Thoracic aorta (tissue), 2 donors: ENCODE measurements around the gene ZKSCAN3. TPM values are rescaled to one million over a fixed set of nuclear protein-coding genes. Genes with fewer than 3 reads are reported as not detected.
A peak's percentile ranks its signal among the peaks of the same experiment; 100 is the strongest.

Experiments used
- ATAC-seq: fragments of 150-250 bp; one replicate; pipeline ENCODE4 v1.8.0; 2017; ENCODE audit warnings: low read depth; ENCODE audit not compliant: insufficient number of reproducible peaks, low FRiP score
- DNase-seq: peaks from one replicate; pipeline ENCODE4 v3.0.0-alpha.2; 2020; ENCODE audit warnings: low spot score
- H3K27ac ChIP-seq, 2 donors: fragments of 200-600 bp; sonication (generic); 1 replicate in 1 of 2; 2 replicates in 1 of 2; pipeline ENCODE4 v1.5.1; 2016; ENCODE audit warnings: mild to moderate bottlenecking in 2 of 2, moderate library complexity in 2 of 2
- H3K27me3 ChIP-seq: fragments of 200-600 bp; sonication (generic); replicated peaks from 2 replicates; pipeline ENCODE4 v1.6.0; 2016; ENCODE audit warnings: mild to moderate bottlenecking; ENCODE audit not compliant: insufficient read depth
- H3K36me3 ChIP-seq: fragments of 200-600 bp; sonication (generic); one replicate; pipeline ENCODE4 v1.5.1; 2016
- H3K4me1 ChIP-seq, 2 donors: fragments of 200-600 bp; sonication (generic); 1 replicate in 1 of 2; 2 replicates in 1 of 2; pipeline versions ENCODE4 v1.5.1 to v1.6.0; 2016; ENCODE audit warnings: low read depth in 2 of 2, mild to moderate bottlenecking in 1 of 2; ENCODE audit not compliant: control insufficient read depth in 1 of 2
- H3K4me3 ChIP-seq: fragments of 200-600 bp; sonication (generic); 2 replicates; pipeline ENCODE4 v1.5.1; 2016; ENCODE audit warnings: mild to moderate bottlenecking
- H3K9me3 ChIP-seq: fragments of 200-600 bp; sonication (generic); 2 replicates; pipeline ENCODE4 v1.5.1; 2016
- CTCF ChIP-seq: fragments of 200-600 bp; sonication (generic); IDR thresholded peaks from one replicate; pipeline ENCODE4 v1.5.1; 2019; ENCODE audit warnings: antibody characterized with exemption
- total RNA-seq, 2 donors: library from RNA; depleted of rRNA; stranded (reverse); fragments of >200 nt; gene quantifications; one replicate each; pipeline versions ENCODE4 v1.1.0 to v1.2.3, GENCODE V29; 2016

Gene ZKSCAN3
- total RNA-seq, 2 donors from 2014 or later: 3.4 to 4.5 TPM

- TF ChIP-seq CTCF: no peak
- no peak for DNase-seq
- H3K36me3 ChIP-seq: peaks cover 40% of the 10 kb centered on the region
- no peak for ATAC-seq
- H3K4me3 ChIP-seq: no peak overlapping the region
- H3K27me3 ChIP-seq: no peaks in the 10 kb centered on the region
- no peak overlapping the region for H3K27ac ChIP-seq
- peaks cover 13 to 23% of the 10 kb centered on the region in 2 donors for H3K4me1 ChIP-seq
- no peaks in the 10 kb centered on the region for H3K9me3 ChIP-seq
Measured at GRCh38 chr6:28393912-28394662, 44.3 kb downstream of the ZKSCAN3 start.

GRCh38 chr6:28395918-28396317 is 46.2 kb downstream of the ZKSCAN3 start:
- TF ChIP-seq CTCF: no peak
- Histone ChIP-seq H3K4me3 (no peak overlapping the region), H3K4me1 (peaks cover 13 to 29% of the 10 kb centered on the region in 2 donors), H3K27ac (no peak overlapping the region), H3K36me3 (peaks cover 22% of the 10 kb centered on the region), H3K27me3 (no peaks in the 10 kb centered on the region), H3K9me3 (no peaks in the 10 kb centered on the region)
- DNase-seq (no peak), ATAC-seq (no peak)

- Histone ChIP-seq H3K9me3 (no peaks in the 10 kb centered on the region), H3K27me3 (no peaks in the 10 kb centered on the region), H3K4me3 (peak within 1 kb of the TSS; percentile 88), H3K36me3 (peaks cover 3% of the 10 kb centered on the region), H3K27ac (no peak within 1 kb of the TSS), H3K4me1 (peaks cover 13 to 29% of the 10 kb centered on the region in 2 donors)
- ATAC-seq (peak; percentile 44), DNase-seq (peak; percentile 36)
- TF ChIP-seq CTCF: peak; percentile 37
Measured at GRCh38 chr6:28399350-28400121, 49.8 kb downstream of the ZKSCAN3 start, which contains the start of gene ZSCAN12. Gene ZSCAN12, minus strand, starts transcription at chr6:28399747. Its CDS starts 1,342 bp downstream, at chr6:28398405.

GRCh38 chr6:28400122-28400451 is 50.3 kb downstream of the ZKSCAN3 start:
- Histone ChIP-seq H3K36me3 (peaks cover 3% of the 10 kb centered on the region), H3K4me1 (peaks cover 13 to 29% of the 10 kb centered on the region in 2 donors), H3K4me3 (peak overlapping the region; percentile 88), H3K27ac (no peak overlapping the region), H3K27me3 (no peaks in the 10 kb centered on the region), H3K9me3 (no peaks in the 10 kb centered on the region)
- no peak for ATAC-seq
- no peak for TF ChIP-seq CTCF
- DNase-seq: no peak

GRCh38 chr6:28401172-28401571 is 51.4 kb downstream of the ZKSCAN3 start:
- H3K27me3 ChIP-seq: no peaks in the 10 kb centered on the region
- no peak overlapping the region for H3K4me3 ChIP-seq
- DNase-seq (no peak), ATAC-seq (no peak)
- H3K36me3 ChIP-seq: peaks cover 3% of the 10 kb centered on the region
- H3K4me1 ChIP-seq: peaks cover 13 to 22% of the 10 kb centered on the region in 2 donors
- TF ChIP-seq CTCF: no peak
- no peaks in the 10 kb centered on the region for H3K9me3 ChIP-seq
- no peak overlapping the region for H3K27ac ChIP-seq
